Adrenal gland (tissue), 5 donors: ENCODE measurements around the gene POLL.

Experiments
- CTCF ChIP-seq, 6 experiments: fragments of 450-650 bp in 4 of 6; fragments of 200-600 bp in 2 of 6; sonication (generic) in 1 of 6; IDR thresholded peaks; 1 replicate in 5 of 6; 2 replicates in 1 of 6; pipeline versions ENCODE4 v1.5.1 to v1.8.0; 2016 to 2021; ENCODE audit warnings: antibody characterized with exemption in 6 of 6, mild to moderate bottlenecking in 2 of 6, moderate library complexity in 1 of 6
- POLR2A ChIP-seq, 2 donors: fragments of 450-650 bp; IDR thresholded peaks; one replicate each; pipeline ENCODE4 v1.6.1; 2017; ENCODE audit warnings: antibody characterized with exemption in 2 of 2, mild to moderate bottlenecking in 2 of 2, moderate library complexity in 1 of 2
- donor health status: DM: no; HTN: no; CAD: no.

- TF ChIP-seq CTCF (IDR thresholded peaks at IDR 0.05) (no peak), POLR2A (IDR thresholded peaks at IDR 0.05) (no peak)
Observed at GRCh38 chr10:101557541-101557940, 30.5 kb downstream of the POLL start.
